SK-N-MC (cell line): Measurements from ENCODE around the gene SLC35B3.

Source experiments
- DNase-seq: peaks from one replicate; pipeline ENCODE4 v3.0.0-alpha.2; 2011; ENCODE audit warnings: low read depth, low spot score
- H3K27ac ChIP-seq: fragments of 200-600 bp; sonication (generic); 2 replicates; pipeline ENCODE4 v1.5.1; 2016; ENCODE audit warnings: mixed run types
- H3K36me3 ChIP-seq: fragments of 200-600 bp; sonication (generic); 2 replicates; pipeline ENCODE4 v1.6.1; 2017; ENCODE audit warnings: antibody characterized with exemption, low read length, mixed read lengths; ENCODE audit not compliant: insufficient read depth
- H3K4me3 ChIP-seq: fragments of 200-600 bp; sonication (generic); 2 replicates; pipeline ENCODE4 v1.5.1; 2016
- H3K9ac ChIP-seq: fragments of 200-600 bp; sonication (generic); 2 replicates; pipeline ENCODE4 v1.8.0; 2017; ENCODE audit warnings: mixed run types, mixed read lengths; ENCODE audit not compliant: insufficient read length
- H3K9me3 ChIP-seq: fragments of 200-600 bp; sonication (generic); 2 replicates; pipeline ENCODE4 v1.6.1; 2017; ENCODE audit warnings: low read depth, mild to moderate bottlenecking, antibody characterized with exemption, low read length, moderate library complexity, mixed read lengths
- EZH2 ChIP-seq: fragments of 200-600 bp; sonication (generic); IDR thresholded peaks from one replicate; pipeline ENCODE4 v1.6.1; 2017; ENCODE audit warnings: antibody characterized with exemption
- FOXP2 ChIP-seq: optimal IDR thresholded peaks from 2 replicates; pipeline ENCODE3; 2011; ENCODE audit warnings: mild to moderate bottlenecking, moderate library complexity; ENCODE audit not compliant: insufficient read depth; ENCODE audit errors: extremely low read length, control extremely low read depth
- POLR2AphosphoS5 ChIP-seq: IDR thresholded peaks from 2 replicates; pipeline ENCODE4 v1.6.1; 2012; ENCODE audit warnings: mild to moderate bottlenecking, low read depth, low read length, borderline replicate concordance

SLC35B3 gene

DNA sequence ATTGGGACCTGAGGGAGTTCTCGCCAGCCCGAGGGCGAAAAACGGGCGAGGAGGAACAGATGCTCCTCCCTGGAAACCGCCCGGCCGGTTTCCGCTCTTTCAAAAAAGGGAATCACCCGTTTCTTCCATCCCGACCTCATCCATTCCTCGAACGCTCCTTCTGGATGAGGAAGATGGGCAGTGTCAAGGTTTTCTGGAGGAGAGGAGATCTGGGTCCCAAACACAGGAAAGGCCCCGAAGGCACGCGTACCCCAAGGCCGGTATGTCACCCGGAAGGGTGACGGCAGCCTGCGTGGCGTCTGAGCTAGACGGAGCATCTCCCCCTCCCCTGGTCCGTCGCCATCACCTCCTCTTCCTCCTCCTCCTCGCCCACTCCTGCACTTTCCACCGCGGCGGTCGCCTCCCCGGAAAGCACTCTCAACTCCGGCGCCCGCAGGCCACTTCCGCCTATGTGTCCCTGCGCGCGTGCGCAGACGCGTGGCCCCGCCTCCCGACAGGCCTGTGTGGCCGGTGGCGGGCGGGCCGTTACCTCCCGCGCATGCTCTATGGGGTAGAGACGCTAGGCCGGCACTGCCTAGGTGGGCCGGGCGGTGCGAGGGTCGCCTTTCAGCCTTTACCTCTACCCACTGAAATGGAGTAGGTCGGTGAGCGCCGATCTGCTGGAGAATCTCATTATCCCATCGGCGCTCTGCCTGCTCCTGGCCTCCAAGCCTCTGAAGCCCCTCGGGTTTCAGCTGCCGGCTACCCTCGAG, at the start of gene SLC35B3:
TSS of gene SLC35B3 (minus strand) at position 453 of the 752 bp plus-strand sequence.
- TF ChIP-seq EZH2 (no peak), FOXP2 (no peak), POLR2AphosphoS5 (peak; percentile 82; the same call in 1 of the 2 replicates)
- H3K9me3 ChIP-seq, result no peaks in the 10 kb centered on the region
- peaks cover 3% of the 10 kb centered on the region; the same call in 1 of the 2 replicates for H3K36me3 ChIP-seq
- H3K4me3 ChIP-seq, result peak within 1 kb of the TSS; percentile 86
- peak within 1 kb of the TSS; percentile 85 for H3K9ac ChIP-seq
- H3K27ac ChIP-seq, result peak within 1 kb of the TSS; percentile 6; the same call in 1 of the 2 replicates
- peak; percentile 24 for DNase-seq

DNA sequence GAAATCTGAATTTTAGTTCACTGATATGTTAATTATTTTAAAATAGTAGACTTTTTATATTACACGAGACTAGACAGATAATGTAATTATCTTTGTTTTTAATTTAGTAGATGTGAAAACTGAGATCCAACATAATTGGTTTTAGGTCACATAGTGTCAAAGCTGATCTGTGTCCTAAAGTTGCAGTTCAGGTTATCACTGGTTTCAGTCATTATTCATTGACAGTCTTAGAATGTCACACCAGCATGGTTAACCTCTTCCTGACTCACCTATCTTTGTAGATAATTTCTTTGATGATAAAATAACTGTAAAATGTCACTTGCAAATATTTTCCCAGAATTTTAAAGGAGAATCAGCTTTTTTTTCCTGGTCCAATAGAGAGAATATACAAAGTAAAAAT, 48.3 kb upstream of the SLC35B3 start:
- no peak for DNase-seq
- no peak overlapping the region for H3K4me3 ChIP-seq

DNA sequence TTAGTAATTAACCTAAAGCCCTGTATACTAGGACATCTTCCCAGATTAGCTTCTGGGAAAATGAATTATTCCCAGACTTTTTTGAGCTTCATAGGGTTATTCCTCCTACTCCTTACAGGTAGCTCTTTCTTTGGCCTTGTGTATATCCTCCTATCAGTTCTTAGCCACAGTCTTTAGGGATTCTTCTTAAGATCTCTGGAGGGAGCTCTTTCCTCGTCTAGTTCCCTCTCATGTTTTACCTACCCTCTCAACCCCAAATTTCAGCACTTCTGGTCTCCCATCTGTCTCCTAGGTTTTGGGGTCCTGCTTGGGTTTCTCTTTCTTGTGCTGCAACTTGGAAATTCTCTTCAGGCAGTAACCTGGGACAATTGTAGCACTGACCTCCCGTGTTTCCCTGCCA, 46.4 kb upstream of the SLC35B3 start:
- no peak overlapping the region for H3K4me3 ChIP-seq
- no peaks in the 10 kb centered on the region for H3K36me3 ChIP-seq
- DNase-seq, result no peak
- H3K9ac ChIP-seq, result no peak overlapping the region
- H3K9me3 ChIP-seq, result no peaks in the 10 kb centered on the region
- TF ChIP-seq EZH2 (no peak), FOXP2 (no peak), POLR2AphosphoS5 (no peak)
- H3K27ac ChIP-seq, result no peak overlapping the region

More for the DNA sequence above, 48.3 kb upstream of the SLC35B3 start:
- Histone ChIP-seq H3K27ac (no peak overlapping the region), H3K36me3 (no peaks in the 10 kb centered on the region), H3K9ac (no peak overlapping the region), H3K9me3 (no peaks in the 10 kb centered on the region)
- TF ChIP-seq POLR2AphosphoS5 (no peak), FOXP2 (no peak), EZH2 (no peak)

DNA sequence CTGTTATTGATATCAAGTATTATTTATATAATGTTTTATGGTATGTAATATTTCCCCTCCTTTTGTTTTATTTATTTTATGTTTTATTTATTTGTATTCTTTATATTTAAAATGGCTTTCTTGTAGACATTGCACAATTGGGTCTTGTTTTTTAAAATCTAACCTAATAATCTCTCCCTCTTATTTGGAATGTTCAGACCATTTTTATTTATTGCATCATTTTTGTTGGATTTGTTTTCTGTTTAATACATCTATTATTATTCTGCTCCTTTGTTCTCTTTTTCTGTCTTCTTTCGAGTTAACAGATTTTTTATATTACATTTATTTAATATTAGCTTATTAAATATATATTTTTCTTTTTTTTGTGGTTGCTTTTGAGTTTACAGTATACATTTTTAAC, 43.1 kb upstream of the SLC35B3 start:
- no peaks in the 10 kb centered on the region for H3K9me3 ChIP-seq
- no peak for DNase-seq
- no peak for TF ChIP-seq EZH2
- no peak for TF ChIP-seq FOXP2
- TF ChIP-seq POLR2AphosphoS5, result no peak
- H3K9ac ChIP-seq, result no peak overlapping the region
- no peaks in the 10 kb centered on the region for H3K36me3 ChIP-seq
- H3K4me3 ChIP-seq, result no peak overlapping the region
- no peak overlapping the region for H3K27ac ChIP-seq

DNA sequence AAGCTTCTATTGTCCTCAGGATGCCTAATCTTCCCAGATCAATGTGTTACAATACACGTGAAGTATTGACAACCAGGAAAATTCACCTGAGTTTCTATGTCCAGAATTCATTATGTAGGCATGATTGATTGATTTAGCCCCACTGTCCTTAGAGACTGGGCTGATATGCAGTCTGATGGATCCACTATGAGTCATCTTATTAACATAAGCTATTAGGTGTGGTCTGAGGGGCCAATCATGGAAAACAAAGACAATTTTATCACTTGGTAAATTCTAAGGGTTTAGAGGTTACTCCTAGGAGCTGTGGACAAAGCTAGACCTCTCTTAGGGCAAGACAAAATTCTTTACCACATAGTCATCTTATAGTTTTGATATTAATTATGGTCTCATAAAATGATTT, 41.3 kb upstream of the SLC35B3 start:
- no peak overlapping the region for H3K9ac ChIP-seq
- no peaks in the 10 kb centered on the region for H3K36me3 ChIP-seq
- no peaks in the 10 kb centered on the region for H3K9me3 ChIP-seq
- no peak for TF ChIP-seq EZH2
- TF ChIP-seq FOXP2, result no peak
- TF ChIP-seq POLR2AphosphoS5, result no peak
- H3K27ac ChIP-seq, result no peak overlapping the region
- no peak for DNase-seq
- no peak overlapping the region for H3K4me3 ChIP-seq

DNA sequence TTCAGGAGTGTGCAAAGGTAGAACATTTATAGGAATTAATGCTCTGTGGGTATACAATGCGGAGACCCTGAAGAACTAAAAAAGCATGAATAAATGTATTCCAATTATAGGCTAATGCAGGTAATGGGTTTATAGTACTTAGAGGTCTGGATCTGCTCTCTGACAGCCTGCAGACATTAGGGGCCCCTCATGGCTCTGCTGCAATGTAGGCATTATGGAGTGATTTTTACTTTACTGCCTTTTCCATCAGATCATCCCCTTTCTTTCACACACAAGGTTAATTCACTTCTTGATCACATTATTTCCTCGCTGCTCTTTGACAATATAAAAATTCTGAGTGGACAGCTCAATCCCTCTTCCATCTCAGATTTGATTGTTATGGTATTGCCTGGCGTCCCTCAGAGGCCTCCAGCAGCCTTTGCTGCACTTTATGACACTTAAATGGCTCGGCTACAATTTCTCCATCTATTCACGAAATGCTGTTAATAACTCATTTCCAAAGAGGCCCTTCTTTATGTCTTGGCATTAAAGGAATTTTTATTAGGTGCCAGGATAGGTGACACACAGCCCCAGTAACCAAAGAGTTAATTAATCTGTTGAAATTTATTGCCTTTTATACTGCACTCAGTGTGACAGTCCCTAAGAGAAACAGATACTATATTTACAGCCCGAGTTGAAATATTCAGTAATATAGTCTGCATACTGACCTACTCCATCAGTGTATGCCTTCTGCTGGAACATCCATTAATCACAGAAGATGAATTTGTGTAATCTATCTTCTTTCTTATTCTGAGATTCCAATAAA, 33.4 kb upstream of the SLC35B3 start:
- no peak for DNase-seq
- TF ChIP-seq POLR2AphosphoS5, result no peak
- TF ChIP-seq EZH2, result no peak
- TF ChIP-seq FOXP2, result no peak
- H3K9ac ChIP-seq, result no peak overlapping the region

DNA sequence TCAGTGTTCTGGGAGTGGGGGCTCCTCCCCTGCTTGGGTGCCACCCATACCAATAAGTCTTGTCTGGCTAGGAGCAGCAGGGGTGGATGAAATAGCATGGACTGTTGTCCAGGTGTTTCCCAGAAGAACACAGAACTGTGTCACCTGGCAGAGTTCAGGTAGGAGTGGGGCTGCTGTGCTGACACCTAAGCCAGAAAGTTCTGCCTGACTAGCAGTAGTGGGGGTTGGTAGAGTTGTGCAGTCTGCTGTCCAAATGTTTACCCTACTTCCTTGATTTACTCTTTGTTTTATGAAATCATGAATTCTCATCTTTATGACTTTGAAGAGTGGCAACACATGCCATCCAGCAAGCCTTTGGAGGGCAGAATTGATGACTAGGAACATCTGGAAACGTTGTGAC, 27.3 kb upstream of the SLC35B3 start:
- H3K27ac ChIP-seq, result no peak overlapping the region
- H3K9ac ChIP-seq, result no peak overlapping the region
- no peaks in the 10 kb centered on the region for H3K36me3 ChIP-seq
- no peak for DNase-seq
- H3K9me3 ChIP-seq, result no peaks in the 10 kb centered on the region
- TF ChIP-seq FOXP2, result no peak
- TF ChIP-seq EZH2, result no peak
- TF ChIP-seq POLR2AphosphoS5, result no peak
- H3K4me3 ChIP-seq, result no peak overlapping the region

More for the DNA sequence above, 33.4 kb upstream of the SLC35B3 start:
- H3K9me3 ChIP-seq, result no peaks in the 10 kb centered on the region
- H3K27ac ChIP-seq, result no peak overlapping the region
- no peak overlapping the region for H3K4me3 ChIP-seq
- no peaks in the 10 kb centered on the region for H3K36me3 ChIP-seq

DNA sequence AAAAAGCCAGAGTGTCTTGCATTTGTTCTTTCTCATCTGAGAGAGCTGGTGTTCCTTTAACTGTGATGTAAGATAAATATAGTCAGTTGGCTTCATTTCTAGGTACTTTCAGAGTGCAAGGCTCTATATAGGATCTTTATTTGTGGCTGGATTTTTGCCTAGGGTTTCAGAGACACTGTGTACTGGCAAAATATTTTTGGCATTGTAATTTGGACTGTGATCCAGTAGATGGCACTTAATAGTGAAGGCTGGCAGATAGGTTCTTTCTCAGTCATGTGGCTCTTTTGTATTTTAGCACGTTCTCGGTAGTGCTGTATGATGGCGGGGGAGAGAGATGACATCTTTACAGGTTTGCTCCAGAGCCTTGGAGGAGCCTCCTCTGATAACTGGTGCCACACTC, 26.8 kb upstream of the SLC35B3 start:
- DNase-seq, result no peak
- no peaks in the 10 kb centered on the region for H3K36me3 ChIP-seq
- no peak overlapping the region for H3K27ac ChIP-seq
- no peak overlapping the region for H3K9ac ChIP-seq
- H3K4me3 ChIP-seq, result no peak overlapping the region
- H3K9me3 ChIP-seq, result no peaks in the 10 kb centered on the region
- no peak for TF ChIP-seq FOXP2
- no peak for TF ChIP-seq EZH2
- TF ChIP-seq POLR2AphosphoS5, result no peak
